Measurements from ENCODE around the gene LCA5L. TPM values are rescaled to one million over a fixed set of nuclear protein-coding genes. Genes with fewer than 3 reads are reported as not detected.
A peak's percentile ranks its signal among the peaks of the same experiment; 100 is the strongest.
"Not testable (repeated sequence)": the region's sequence is repeated elsewhere in the genome, so short reads cannot be mapped to it uniquely, and the experiment has no call there.

The LCA5L gene
- total RNA-seq, 2 donors from 2014 or later: 0.57 TPM; not detected in 1

- no peak for DNase-seq
- no peaks in the 10 kb centered on the region for H3K4me1 Mint-ChIP-seq
- no peaks in the 10 kb centered on the region for H3K9me3 ChIP-seq (ENCODE audit: control insufficient read depth, low read length, poor library complexity, severe bottlenecking)
- H3K36me3 Mint-ChIP-seq (ENCODE audit: low read depth): no peaks in the 10 kb centered on the region
- no peak for ATAC-seq
- H3K27me3 Mint-ChIP-seq: peaks cover 15% of the 10 kb centered on the region
- no peak overlapping the region for H3K27ac Mint-ChIP-seq
- H3K4me3 Mint-ChIP-seq: no peak overlapping the region
These were observed 70.1 kb downstream of the LCA5L start for GRCh38 chr21:39375446-39375845.

GRCh38 chr21:39374046-39374445 lies 71.5 kb downstream of the LCA5L start:
- Mint-ChIP-seq H3K4me3 (no peak overlapping the region), H3K27me3 (peaks cover 15% of the 10 kb centered on the region), H3K36me3 (ENCODE audit: low read depth) (no peaks in the 10 kb centered on the region), H3K4me1 (no peaks in the 10 kb centered on the region), H3K27ac (no peak overlapping the region)
- no peaks in the 10 kb centered on the region for H3K9me3 ChIP-seq (ENCODE audit: control insufficient read depth, low read length, poor library complexity, severe bottlenecking)
- no peak for ATAC-seq
- DNase-seq: no peak

- no peak for DNase-seq
- no peak overlapping the region for H3K4me3 Mint-ChIP-seq
- H3K9me3 ChIP-seq (ENCODE audit: control insufficient read depth, low read length, poor library complexity, severe bottlenecking): no peaks in the 10 kb centered on the region
- no peak overlapping the region for H3K27ac Mint-ChIP-seq
- H3K36me3 Mint-ChIP-seq (ENCODE audit: low read depth): no peaks in the 10 kb centered on the region
- peaks cover 15% of the 10 kb centered on the region for H3K27me3 Mint-ChIP-seq
- no peaks in the 10 kb centered on the region for H3K4me1 Mint-ChIP-seq
- ATAC-seq: peak; percentile 63
These were observed 71.9 kb downstream of the LCA5L start for GRCh38 chr21:39373634-39374033.

- not testable (repeated sequence) for DNase-seq; H3K36me3 Mint-ChIP-seq (ENCODE audit: low read depth); ATAC-seq; H3K9me3 ChIP-seq (ENCODE audit: control insufficient read depth, low read length, poor library complexity, severe bottlenecking); H3K27me3 Mint-ChIP-seq; H3K27ac Mint-ChIP-seq; H3K4me1 Mint-ChIP-seq; H3K4me3 Mint-ChIP-seq
These were observed 75.7 kb downstream of the LCA5L start for GRCh38 chr21:39369896-39370288.

- Mint-ChIP-seq H3K27ac (no peak overlapping the region), H3K27me3 (no peaks in the 10 kb centered on the region), H3K4me1 (no peaks in the 10 kb centered on the region), H3K36me3 (ENCODE audit: low read depth) (no peaks in the 10 kb centered on the region), H3K4me3 (no peak overlapping the region)
- DNase-seq: no peak
- no peaks in the 10 kb centered on the region for H3K9me3 ChIP-seq (ENCODE audit: control insufficient read depth, low read length, poor library complexity, severe bottlenecking)
- no peak for ATAC-seq
These were observed 77.8 kb downstream of the LCA5L start for GRCh38 chr21:39367783-39368182.

GRCh38 chr21:39366563-39366962 lies 79.0 kb downstream of the LCA5L start:
- Mint-ChIP-seq H3K4me1 (peaks cover 4% of the 10 kb centered on the region), H3K27me3 (peaks cover 10% of the 10 kb centered on the region), H3K4me3 (no peak overlapping the region), H3K27ac (no peak overlapping the region), H3K36me3 (ENCODE audit: low read depth) (no peaks in the 10 kb centered on the region)
- no peaks in the 10 kb centered on the region for H3K9me3 ChIP-seq (ENCODE audit: control insufficient read depth, low read length, poor library complexity, severe bottlenecking)
- no peak for ATAC-seq
- no peak for DNase-seq

GRCh38 chr21:39364949-39365348 lies 80.6 kb downstream of the LCA5L start:
- H3K4me3 Mint-ChIP-seq: no peak overlapping the region
- peaks cover 21% of the 10 kb centered on the region for H3K27me3 Mint-ChIP-seq

GRCh38 chr21:39363607-39364555 lies 81.7 kb downstream of the LCA5L start:
- no peak overlapping the region for H3K27ac Mint-ChIP-seq
- H3K4me1 Mint-ChIP-seq: peaks cover 4% of the 10 kb centered on the region
- ATAC-seq: no peak
- peaks cover 21% of the 10 kb centered on the region for H3K27me3 Mint-ChIP-seq
- no peaks in the 10 kb centered on the region for H3K36me3 Mint-ChIP-seq (ENCODE audit: low read depth)
- DNase-seq: no peak
- no peak overlapping the region for H3K4me3 Mint-ChIP-seq
- no peaks in the 10 kb centered on the region for H3K9me3 ChIP-seq (ENCODE audit: control insufficient read depth, low read length, poor library complexity, severe bottlenecking)

More at GRCh38 chr21:39364949-39365348, 80.6 kb downstream of the LCA5L start:
- ATAC-seq (no peak), DNase-seq (no peak)
- H3K27ac Mint-ChIP-seq: no peak overlapping the region
- H3K4me1 Mint-ChIP-seq: peaks cover 4% of the 10 kb centered on the region
- H3K9me3 ChIP-seq (ENCODE audit: control insufficient read depth, low read length, poor library complexity, severe bottlenecking): no peaks in the 10 kb centered on the region
- no peaks in the 10 kb centered on the region for H3K36me3 Mint-ChIP-seq (ENCODE audit: low read depth)

- Mint-ChIP-seq H3K27ac (no peak overlapping the region), H3K36me3 (ENCODE audit: low read depth) (no peaks in the 10 kb centered on the region), H3K4me3 (no peak overlapping the region), H3K4me1 (peaks cover 4% of the 10 kb centered on the region), H3K27me3 (peaks cover 21% of the 10 kb centered on the region)
- DNase-seq (no peak), ATAC-seq (no peak)
- H3K9me3 ChIP-seq (ENCODE audit: control insufficient read depth, low read length, poor library complexity, severe bottlenecking): no peaks in the 10 kb centered on the region
These were observed 82.8 kb downstream of the LCA5L start for GRCh38 chr21:39362733-39363132.

GRCh38 chr21:39359382-39359781 lies 86.2 kb downstream of the LCA5L start:
- H3K4me1 Mint-ChIP-seq: peaks cover 4% of the 10 kb centered on the region
- DNase-seq (no peak), ATAC-seq (no peak)
- H3K27me3 Mint-ChIP-seq: peaks cover 39% of the 10 kb centered on the region
- no peak overlapping the region for H3K27ac Mint-ChIP-seq
- no peak overlapping the region for H3K4me3 Mint-ChIP-seq
- H3K36me3 Mint-ChIP-seq (ENCODE audit: low read depth): peaks cover 2% of the 10 kb centered on the region
- H3K9me3 ChIP-seq (ENCODE audit: control insufficient read depth, low read length, poor library complexity, severe bottlenecking): no peaks in the 10 kb centered on the region

Other genes with a start within 250 kb of the LCA5L start
- gene BRWD1, start 132.1 kb downstream of the LCA5L start, total RNA-seq: 10 to 100 TPM; 71.9 to 81.6 TPM
- gene HMGN1, start 96.7 kb downstream of the LCA5L start, total RNA-seq: 100 to 1,000 TPM; 183 to 231 TPM
- gene SH3BGR, start 6.2 kb upstream of the LCA5L start, total RNA-seq: under 1 TPM; 0.57 to 0.86 TPM
- not detected for gene B3GALT5, start 167.2 kb upstream of the LCA5L start, total RNA-seq

Measured in T-helper 17 cell (primary cell).